ENCODE results near the gene PHEX.

GRCh38 chrX:22087011-22087557 lies 55.0 kb downstream of the PHEX start:
- TF ChIP-seq POLR2AphosphoS5 (IDR thresholded peaks at IDR 0.05; ENCODE audit: low read depth) (no peak), CTCF (conservative IDR thresholded peaks at IDR 0.05; ENCODE audit: low read depth in 2 of 2) (no peak), EZH2phosphoT487 (IDR thresholded peaks at IDR 0.05; ENCODE audit: unreplicated experiment) (no peak), EZH2 (IDR thresholded peaks at IDR 0.05; ENCODE audit: low read depth, unreplicated experiment) (no peak)
